Mucosa of descending colon (tissue), 3 donors: Measurements from ENCODE around the gene TRIL. TPM values are rescaled to one million over a fixed set of nuclear protein-coding genes. Genes with fewer than 3 reads are reported as not detected.
A peak's percentile ranks its signal among the peaks of the same experiment; 100 is the strongest.

ENCODE experiments used
- ATAC-seq: fragments of 200-7000 bp; cut with Tn5 transposase; one replicate; pipeline ENCODE4 v1.9.1; 2020; ENCODE audit warnings: mild to moderate bottlenecking, moderate library complexity
- DNase-seq, 3 donors: peaks; one replicate each; pipeline ENCODE4 v3.0.0-alpha.2; 2020
- H3K36me3 ChIP-seq: fragments of 200-600 bp; one replicate; pipeline ENCODE4 v1.8.0; 2021; ENCODE audit warnings: low read depth, mild to moderate bottlenecking
- H3K4me1 ChIP-seq: fragments of 200-600 bp; one replicate; pipeline ENCODE4 v1.8.0; 2021; ENCODE audit warnings: low read depth, mild to moderate bottlenecking
- H3K4me3 ChIP-seq: fragments of 200-600 bp; one replicate; pipeline ENCODE4 v1.8.0; 2021; ENCODE audit warnings: mild to moderate bottlenecking
- H3K9me3 ChIP-seq: fragments of 200-600 bp; one replicate; pipeline ENCODE4 v1.8.0; 2021; ENCODE audit warnings: mild to moderate bottlenecking
- intact Hi-C, 2 donors: fragments of 100-400 bp; cut with DNase I in 1 of 2; cut with micrococcal nuclease in 1 of 2; formaldehyde crosslinking; loops; one replicate each; pipeline versions ENCODE4 v1.11.0 to v1.11.1; 2022; cut with DNase I, micrococcal nuclease
- total RNA-seq, 3 donors: library from RNA; stranded (reverse); fragmentation: NEBNext Ultra II Directional in 2 of 3; extraction: Animal tissue kit (Norgen Biotek cat#: 25700) in 2 of 3; gene quantifications; one replicate each; pipeline versions ENCODE4 v1.2.1 to v1.2.4, GENCODE V29; 2021 to 2023
- TF ChIP-seq, protein P1 (sequence below): fragments of 200-600 bp; IDR thresholded peaks from one replicate; pipeline ENCODE4 v1.8.0; 2022; ENCODE audit warnings: antibody characterized with exemption, mild to moderate bottlenecking
- donor health status: DM: no; HTN: no; CAD: no; lungs with moderate emphysema.
- donor health status: DM: no; HTN: no; CAD: no.
- donor health status: DM: no; HTN: yes; CAD: no.

Gene TRIL
- total RNA-seq, 3 donors from 2014 or later, result 0.96 to 2.2 (median 1.5) TPM

DNA sequence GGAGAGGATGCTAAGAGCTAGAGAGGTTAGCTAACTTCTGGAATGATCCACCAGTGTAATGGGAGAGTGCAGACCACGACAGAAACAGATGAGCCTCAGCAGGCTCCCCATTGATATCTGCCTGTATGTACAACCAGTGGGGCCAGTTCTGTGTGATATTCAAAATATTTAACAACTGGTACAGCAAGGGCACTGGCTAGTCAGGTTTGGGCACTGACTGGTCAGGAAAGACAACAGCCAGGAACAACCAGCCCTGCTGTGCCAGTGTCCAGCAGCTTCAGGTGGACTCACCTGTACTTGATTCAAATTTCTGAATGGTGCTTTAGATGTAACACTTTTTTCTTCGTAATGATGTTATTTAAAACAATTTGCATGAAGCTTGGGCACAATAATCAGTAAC is 5.9 kb upstream of the TRIL start:
- intact Hi-C loops, result no loop called here
- DNase-seq (no peak), ATAC-seq (no peak)

DNA sequence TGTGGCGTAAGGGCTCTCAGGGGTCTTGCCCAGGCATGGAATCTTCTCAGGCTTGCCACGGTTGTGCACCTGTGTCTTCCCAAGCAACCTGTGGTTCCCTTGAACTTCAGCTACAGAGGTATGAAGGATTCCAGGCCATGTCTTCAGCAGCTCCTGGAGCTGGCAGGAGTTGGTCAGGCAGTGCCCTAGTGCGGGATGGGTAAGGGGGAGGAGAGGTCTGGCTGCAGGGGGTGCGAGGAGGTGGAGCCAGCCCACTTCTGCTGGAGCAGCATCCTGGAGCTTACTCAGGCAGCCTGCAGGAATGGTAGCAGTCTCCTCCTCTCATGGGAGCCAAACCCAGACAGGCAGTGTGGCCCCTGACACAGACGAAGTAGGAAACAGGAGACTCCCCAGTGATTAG is 3.8 kb upstream of the TRIL start:
- TF ChIP-seq, protein P1, sequence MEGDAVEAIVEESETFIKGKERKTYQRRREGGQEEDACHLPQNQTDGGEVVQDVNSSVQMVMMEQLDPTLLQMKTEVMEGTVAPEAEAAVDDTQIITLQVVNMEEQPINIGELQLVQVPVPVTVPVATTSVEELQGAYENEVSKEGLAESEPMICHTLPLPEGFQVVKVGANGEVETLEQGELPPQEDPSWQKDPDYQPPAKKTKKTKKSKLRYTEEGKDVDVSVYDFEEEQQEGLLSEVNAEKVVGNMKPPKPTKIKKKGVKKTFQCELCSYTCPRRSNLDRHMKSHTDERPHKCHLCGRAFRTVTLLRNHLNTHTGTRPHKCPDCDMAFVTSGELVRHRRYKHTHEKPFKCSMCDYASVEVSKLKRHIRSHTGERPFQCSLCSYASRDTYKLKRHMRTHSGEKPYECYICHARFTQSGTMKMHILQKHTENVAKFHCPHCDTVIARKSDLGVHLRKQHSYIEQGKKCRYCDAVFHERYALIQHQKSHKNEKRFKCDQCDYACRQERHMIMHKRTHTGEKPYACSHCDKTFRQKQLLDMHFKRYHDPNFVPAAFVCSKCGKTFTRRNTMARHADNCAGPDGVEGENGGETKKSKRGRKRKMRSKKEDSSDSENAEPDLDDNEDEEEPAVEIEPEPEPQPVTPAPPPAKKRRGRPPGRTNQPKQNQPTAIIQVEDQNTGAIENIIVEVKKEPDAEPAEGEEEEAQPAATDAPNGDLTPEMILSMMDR, result no peak
- H3K4me1 ChIP-seq, result peaks cover 9% of the 10 kb centered on the region
- ATAC-seq (no peak), DNase-seq (no peak)
- intact Hi-C loops, result no loop called here
- no peaks in the 10 kb centered on the region for H3K9me3 ChIP-seq
- H3K4me3 ChIP-seq, result no peak overlapping the region
- no peaks in the 10 kb centered on the region for H3K36me3 ChIP-seq

More for the DNA sequence above, 5.9 kb upstream of the TRIL start:
- H3K36me3 ChIP-seq, result no peaks in the 10 kb centered on the region
- no peaks in the 10 kb centered on the region for H3K9me3 ChIP-seq
- H3K4me3 ChIP-seq, result no peak overlapping the region
- no peaks in the 10 kb centered on the region for H3K4me1 ChIP-seq
- TF ChIP-seq, protein P1, result no peak

DNA sequence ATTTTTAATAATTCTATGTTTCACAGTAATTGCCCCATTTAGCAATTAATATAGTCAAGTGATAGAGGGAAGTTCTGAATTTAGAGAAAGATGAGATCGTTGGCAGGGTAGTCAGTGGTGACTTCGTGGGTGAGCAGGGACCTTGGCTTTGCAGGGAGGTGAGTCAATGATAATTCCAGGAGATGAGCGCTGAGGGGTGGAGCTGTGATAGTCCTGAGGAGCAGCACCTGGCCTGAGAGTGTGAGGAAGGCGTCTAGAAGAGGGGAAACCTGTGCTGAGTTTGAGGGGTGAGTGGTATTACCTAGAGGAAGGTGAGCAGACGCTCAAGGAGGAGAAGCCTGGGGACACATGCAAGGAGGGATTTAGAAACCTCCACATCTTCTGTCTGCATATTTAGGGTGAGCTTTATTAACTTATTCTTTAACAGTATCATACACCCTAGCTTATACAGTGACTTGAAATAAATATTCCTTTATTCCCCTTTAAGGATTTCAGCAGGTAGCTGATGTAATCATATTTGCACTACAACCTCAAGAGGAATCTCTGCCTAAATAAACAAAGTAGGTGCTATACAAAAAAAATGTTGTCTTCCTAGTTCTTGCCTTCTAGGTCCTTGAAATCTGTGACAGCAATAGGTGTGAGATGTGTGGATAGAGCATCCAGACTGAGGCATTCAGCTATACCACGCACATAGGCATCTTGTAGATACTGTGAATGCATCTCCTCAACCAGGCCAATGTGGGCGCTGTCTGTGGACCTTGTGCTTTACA is 2.1 kb upstream of the TRIL start:
- no peak for DNase-seq
- TF ChIP-seq, protein P1, result no peak
- ATAC-seq, result no peak
- H3K4me1 ChIP-seq, result peaks cover 24% of the 10 kb centered on the region
- H3K36me3 ChIP-seq, result no peaks in the 10 kb centered on the region
- intact Hi-C loops, result no loop called here
- H3K4me3 ChIP-seq, result no peak overlapping the region
- no peaks in the 10 kb centered on the region for H3K9me3 ChIP-seq

DNA sequence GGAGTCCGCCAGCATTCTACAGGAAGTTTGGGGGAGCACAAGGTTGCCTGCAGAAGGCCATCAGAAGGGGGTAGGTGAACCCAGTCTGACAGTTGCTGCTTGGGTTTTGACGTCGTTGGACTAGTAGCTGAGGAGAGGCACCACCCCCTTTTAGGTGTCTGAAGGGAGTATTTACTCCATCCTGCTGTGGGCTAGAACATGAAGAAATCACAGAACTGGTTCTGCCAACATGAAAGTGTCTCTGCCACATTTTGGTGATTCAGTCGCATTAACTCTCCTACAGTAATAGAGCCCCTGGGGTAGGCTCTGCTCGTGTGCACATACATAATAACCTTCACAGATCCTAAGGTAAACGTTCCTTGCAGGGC is 834 bp upstream of the TRIL start:
- intact Hi-C loops, result no loop called here
- Histone ChIP-seq H3K4me3 (no peak overlapping the region), H3K4me1 (peaks cover 24% of the 10 kb centered on the region), H3K9me3 (no peaks in the 10 kb centered on the region), H3K36me3 (no peaks in the 10 kb centered on the region)
- DNase-seq (no peak), ATAC-seq (no peak)
- TF ChIP-seq, protein P1, result no peak

DNA sequence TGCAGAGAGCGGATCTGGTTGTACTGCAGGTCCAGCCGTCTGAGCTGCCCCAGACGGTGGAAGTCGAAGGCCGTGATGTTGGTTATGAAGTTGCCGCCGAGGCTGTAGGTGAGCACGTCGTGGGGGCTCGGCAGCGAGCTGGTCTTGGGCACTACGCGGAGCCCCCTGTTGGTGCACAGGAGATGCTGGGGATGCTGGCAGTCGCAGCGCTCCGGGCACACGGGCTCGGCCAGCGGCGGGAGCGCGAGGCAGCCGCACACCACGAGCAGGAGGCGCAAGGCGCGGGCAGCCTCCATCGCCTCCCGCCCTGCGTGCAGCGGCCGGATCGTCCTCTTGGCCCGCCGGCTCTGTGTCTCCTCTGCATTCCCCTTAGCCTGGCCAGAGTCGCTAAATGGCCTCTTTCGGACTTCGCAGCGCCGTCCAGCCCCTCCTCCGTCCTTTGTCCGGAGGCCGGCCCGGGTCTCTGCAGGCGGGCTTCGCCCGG is 337 bp downstream of the TRIL start:
- Histone ChIP-seq H3K4me3 (no peak overlapping the region), H3K9me3 (no peaks in the 10 kb centered on the region), H3K4me1 (peaks cover 24% of the 10 kb centered on the region), H3K36me3 (no peaks in the 10 kb centered on the region)
- DNase-seq (peak in 2 of 3 donors; percentile 17 to 52), ATAC-seq (peak; percentile 2)
- TF ChIP-seq, protein P1, result no peak
- intact Hi-C loops, result no loop called here
